A549 (cell line): ENCODE results near the gene AKTIP.

Experiments
- CTCF ChIP-seq: fragments of >200 bp; sonication (Bioruptor Twin); formaldehyde crosslinking; IDR thresholded peaks from 3 replicates; pipeline ENCODE4 v1.5.1; 2016
- MAX ChIP-seq: IDR thresholded peaks from 2 replicates; pipeline ENCODE4 v1.6.1; 2012
- RAD21 ChIP-seq, 2 experiments: fragments of >200 bp in 1 of 2; sonication (Bioruptor Twin) in 1 of 2; formaldehyde crosslinking in 1 of 2; IDR thresholded peaks in 1 of 2; conservative IDR thresholded peaks in 1 of 2; 2 replicates in 1 of 2; 3 replicates in 1 of 2; pipeline ENCODE4 v1.6.1; 2012 to 2018; ENCODE audit warnings: inconsistent platforms in 1 of 2
- USF2 ChIP-seq: fragments of 450-650 bp; IDR thresholded peaks from 2 replicates; pipeline ENCODE4 v1.6.1; 2014; ENCODE audit warnings: antibody characterized with exemption

- TF ChIP-seq USF2 (no peak), MAX (no peak), RAD21 (conservative IDR thresholded peaks at IDR 0.05 in 1 of 2, IDR thresholded peaks at IDR 0.05 in 1 of 2) (no peak), CTCF (no peak)
Measured at GRCh38 chr16:53478965-53479364, 24.0 kb downstream of the AKTIP start.
